Activated T-helper 9 cell treated with anti-CD3 and anti-CD28 coated beads, Interleukin-2, amount 50 U/mL, for 16 hours (primary cell): ENCODE measurements around the gene EME2.
A peak's percentile ranks its signal among the peaks of the same experiment; 100 is the strongest.
"Not testable (repeated sequence)": the region's sequence is repeated elsewhere in the genome, so short reads cannot be mapped to it uniquely, and the experiment has no call there.

Experiments used
- DNase-seq: peaks from one replicate; pipeline ENCODE4 v3.0.0-alpha.2; 2020; ENCODE audit warnings: low read depth

Gene EME2, protein sequence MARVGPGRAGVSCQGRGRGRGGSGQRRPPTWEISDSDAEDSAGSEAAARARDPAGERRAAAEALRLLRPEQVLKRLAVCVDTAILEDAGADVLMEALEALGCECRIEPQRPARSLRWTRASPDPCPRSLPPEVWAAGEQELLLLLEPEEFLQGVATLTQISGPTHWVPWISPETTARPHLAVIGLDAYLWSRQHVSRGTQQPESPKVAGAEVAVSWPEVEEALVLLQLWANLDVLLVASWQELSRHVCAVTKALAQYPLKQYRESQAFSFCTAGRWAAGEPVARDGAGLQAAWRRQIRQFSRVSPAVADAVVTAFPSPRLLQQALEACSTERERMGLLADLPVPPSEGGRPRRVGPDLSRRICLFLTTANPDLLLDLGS

GRCh38 chr16:1772362-1772907 lies at the start of gene EME2:
Gene EME2, plus strand, starts transcription at chr16:1772810. Its CDS starts 418 bp downstream, at chr16:1773228.
- DNase-seq = peak; percentile 41

GRCh38 chr16:1723450-1724147 lies 49.0 kb upstream of the EME2 start:
- DNase-seq = no peak

GRCh38 chr16:1724491-1724890 lies 48.1 kb upstream of the EME2 start:
- no peak for DNase-seq

DNA sequence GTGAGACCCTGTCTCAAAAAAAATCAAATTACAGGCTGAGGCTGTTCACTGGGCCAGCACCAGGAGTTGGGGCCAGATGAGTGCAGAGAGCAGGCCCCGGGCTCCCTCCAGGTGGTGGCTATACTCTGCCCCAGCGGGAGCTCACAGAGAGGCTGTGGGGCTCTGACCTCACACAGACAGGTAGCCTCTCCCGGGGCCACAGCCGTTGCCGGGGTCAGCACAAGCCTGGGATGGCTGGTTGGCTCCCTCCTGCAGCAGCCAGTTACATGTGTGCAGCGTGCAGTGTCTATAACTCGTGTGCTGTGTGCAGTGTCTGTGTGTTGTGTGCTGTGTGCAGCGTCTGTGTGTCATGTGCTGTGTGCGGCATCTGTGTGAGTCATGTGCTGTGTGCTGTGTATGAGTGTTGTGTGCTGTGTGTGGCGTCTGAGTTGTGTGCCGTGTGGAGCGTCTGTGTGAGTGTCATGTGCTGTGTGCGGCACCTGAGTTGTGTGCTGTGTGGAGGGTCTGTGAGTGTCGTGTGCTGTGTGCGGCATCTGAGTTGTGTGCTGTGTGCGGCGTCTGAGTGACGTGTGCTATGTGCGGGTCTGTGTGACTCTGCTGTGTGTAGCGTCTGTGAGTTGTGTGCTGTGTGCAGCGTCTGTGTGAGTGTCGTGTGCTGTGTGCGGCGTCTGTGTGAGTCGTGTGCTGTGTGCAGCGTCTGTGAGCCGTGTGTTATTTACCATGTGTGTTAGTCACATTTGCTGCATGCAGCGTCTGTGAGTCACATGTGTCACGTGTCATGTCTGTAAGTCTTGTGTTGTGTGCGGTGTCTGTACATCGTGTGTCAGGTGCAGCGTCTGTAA lies 45.7 kb upstream of the EME2 start:
- no peak for DNase-seq

GRCh38 chr16:1727651-1728624 lies 44.7 kb upstream of the EME2 start:
- DNase-seq = no peak

DNA sequence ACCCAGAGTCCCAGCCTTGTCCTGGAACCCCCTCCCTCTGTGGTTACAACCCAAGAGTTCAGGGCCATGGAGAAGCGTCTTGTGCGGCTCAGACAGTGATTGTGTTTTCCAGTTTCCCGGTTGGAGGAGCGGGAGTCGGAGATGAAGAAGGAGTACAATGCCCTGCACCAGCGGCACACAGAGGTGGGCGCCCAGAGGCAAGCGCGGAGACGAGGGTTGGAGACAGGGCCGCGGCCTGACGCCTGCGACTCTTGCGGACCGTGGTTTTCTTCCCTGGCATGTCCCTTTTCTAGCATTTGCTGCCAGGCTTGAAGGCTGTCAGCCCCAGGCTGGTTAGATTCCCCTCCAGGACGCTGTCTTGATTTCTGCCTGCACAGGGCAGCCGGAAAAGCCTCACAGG lies 43.6 kb upstream of the EME2 start:
- DNase-seq = no peak

DNA sequence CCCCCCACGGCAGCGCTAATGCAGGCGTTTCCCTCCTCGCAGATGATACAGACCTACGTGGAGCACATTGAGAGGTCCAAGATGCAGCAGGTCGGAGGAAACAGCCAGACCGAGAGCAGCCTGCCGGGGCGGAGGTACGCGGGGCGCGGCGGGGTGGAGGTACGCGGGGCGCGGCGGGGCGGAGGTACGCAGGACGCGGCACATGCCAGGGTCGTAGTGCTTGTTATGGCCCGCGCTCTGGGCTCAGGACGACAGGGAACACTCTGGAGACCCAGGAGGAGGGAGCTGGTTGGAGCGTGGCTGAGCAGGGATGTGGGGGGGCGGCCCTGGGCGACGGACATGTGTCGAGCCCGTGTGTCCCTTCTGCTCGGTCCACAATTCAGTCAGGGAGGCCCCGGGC lies 43.2 kb upstream of the EME2 start:
- no peak for DNase-seq

- DNase-seq = no peak
Measured at GRCh38 chr16:1731073-1731472, 41.5 kb upstream of the EME2 start.

GRCh38 chr16:1731603-1732002 lies 41.0 kb upstream of the EME2 start:
- no peak for DNase-seq

- no peak for DNase-seq
Measured at GRCh38 chr16:1732071-1732470, 40.5 kb upstream of the EME2 start.

DNA sequence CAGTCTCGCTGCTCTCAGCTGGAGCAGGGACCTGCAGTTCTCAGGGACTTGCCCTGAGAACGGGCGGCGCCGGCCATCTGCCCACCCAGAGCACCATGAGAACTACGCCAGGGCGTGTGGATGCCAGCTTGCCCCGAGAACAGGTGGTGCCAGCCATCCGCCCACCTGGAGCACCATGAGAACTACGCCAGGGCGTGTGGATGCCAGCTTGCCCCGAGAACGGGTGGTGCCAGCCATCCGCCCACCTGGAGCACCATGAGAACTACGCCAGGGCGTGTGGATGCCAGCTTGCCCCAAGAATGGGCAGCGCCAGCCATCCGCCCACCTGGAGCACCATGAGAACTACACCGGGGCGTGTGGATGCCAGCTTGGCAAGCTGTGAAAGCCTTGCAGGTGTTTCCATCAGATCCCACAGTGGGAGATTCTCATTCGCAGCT lies 40.0 kb upstream of the EME2 start:
- not testable (repeated sequence) for DNase-seq

GRCh38 chr16:1734123-1734522 lies 38.5 kb upstream of the EME2 start:
- DNase-seq = no peak

DNA sequence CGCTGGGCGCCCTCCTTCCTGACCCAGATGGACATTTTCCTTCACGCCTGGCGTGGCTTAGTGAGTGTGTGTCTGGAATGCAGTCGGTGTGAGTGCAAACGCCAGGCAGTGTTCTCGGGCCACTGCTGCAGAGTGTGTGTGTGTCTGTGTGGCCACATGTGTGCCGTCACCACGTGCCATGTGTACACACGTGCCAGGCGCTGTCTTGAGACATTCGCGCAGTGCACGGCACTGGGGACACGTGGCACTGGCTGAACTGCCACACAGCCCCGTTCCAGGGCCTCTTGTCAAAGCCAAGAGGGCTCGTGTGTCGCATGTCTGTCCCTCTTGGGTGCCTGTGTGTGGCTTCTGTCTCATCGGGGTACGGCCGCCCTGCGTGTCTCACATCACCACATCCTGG lies 37.8 kb upstream of the EME2 start:
- DNase-seq = no peak

GRCh38 chr16:1740234-1740633 lies 32.4 kb upstream of the EME2 start:
- DNase-seq = no peak

- no peak for DNase-seq
Measured at GRCh38 chr16:1740781-1741490, 31.7 kb upstream of the EME2 start.

DNA sequence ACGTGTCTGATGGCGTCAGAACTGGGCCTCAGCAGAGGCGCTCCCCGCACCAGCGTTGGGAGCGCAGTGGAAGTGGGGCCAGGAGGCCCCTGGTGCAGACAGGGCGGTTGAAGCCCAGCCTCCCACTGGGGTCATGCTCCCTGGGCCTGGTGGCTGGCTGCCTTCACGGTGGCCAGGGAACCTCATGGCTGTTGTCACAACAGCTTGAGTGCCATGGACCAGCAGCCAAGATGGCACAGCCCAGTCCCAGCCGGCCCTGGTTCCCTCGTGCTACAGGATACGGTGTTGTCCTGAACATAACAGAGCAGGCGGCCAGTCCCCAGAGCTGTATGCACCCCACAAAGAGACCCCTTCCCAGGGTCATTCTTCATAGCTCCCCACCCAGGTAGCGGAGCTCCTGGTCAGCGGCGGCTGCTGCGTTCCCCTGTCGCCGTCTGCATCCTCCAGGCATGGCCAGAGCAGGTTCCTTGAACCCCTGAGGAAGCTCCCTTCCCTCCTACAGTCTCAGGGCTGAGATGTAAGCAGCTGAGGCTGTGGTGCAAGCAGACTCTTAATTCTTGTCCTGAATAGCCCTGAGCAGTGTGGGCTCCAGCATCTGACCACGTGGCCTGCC lies 31.0 kb upstream of the EME2 start:
- no peak for DNase-seq

DNA sequence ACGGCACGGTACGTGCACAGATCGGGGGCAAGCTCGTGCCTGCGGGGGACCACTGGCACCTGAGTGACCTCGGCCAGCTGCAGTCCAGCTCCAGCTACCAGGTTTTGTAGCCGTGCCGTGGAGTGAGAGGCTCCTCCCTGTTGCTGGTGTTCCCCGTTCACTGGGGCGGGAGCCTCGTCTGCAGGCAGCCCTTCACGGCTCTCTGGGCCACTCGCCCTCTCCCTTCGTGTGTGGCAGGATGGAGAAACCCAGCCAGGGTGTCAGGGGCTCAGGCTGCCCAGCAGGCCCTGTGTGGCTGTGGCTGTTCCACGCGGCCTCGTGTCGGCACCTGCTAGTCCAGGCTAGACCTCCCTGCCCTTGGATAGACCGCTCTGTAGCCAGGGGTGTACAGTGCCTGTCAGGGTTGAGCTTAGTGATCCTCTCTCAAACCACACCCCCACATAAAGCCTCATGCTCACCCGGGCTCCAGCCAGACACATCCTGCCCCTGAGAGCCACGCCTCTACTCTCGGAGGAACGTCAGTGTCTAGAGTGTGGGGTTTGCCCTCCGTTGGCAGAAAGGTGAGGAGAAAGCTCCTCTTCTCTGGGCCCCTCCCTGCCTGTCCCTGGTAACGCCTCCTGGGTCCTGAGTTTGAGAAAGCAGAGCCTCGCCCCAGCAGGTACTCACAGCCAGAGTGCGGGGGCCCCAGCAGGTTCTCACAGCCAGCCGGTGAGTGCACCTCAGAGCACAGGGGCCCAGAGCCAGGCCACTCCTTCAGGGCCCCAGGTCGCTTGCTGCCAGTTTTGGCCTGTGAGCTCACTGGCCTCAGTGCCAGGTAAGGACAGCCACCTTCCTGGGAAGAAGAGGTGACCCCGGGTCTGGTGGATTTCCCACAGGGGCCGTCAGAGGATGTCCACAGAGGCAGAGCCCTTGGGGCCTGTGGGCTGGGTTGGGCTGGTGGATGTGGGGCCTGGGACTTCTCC lies 29.0 kb upstream of the EME2 start:
- DNase-seq = no peak

DNA sequence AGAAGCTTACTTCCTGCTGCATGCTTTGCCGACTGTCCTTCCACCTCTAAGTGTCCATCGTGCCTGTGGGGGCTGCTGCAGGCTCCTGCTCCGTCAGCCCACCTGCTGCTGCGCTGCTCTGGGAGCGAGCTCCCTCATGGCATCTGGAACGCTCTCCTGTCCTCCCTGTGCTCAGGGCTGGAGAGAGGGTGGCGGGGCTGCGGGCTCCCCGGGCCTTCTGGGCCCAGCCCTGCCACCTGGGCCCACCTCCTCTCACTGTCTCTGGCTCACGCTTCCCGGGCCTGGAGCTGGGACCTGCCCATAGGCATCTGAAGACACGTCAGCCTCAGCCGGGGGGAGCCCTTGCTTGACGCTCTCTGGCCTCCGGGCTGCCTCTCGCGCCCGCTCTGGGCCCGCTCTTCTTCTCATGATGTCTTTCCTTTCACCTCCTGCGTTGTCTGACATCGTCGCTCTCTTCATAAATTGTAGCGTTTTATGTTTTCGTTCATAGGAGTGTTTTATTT lies 28.2 kb upstream of the EME2 start:
- no peak for DNase-seq
